GM19395 (cell line): ENCODE measurements around the gene SBF2.

Source experiments
- ATAC-seq: cut with Tn5 transposase; IDR thresholded peaks from one replicate; pipeline ENCODE4 v1.9.1; 2021; ENCODE audit warnings: mild to moderate bottlenecking, moderate library complexity; ENCODE audit not compliant: unreplicated experiment

SBF2 gene

GRCh38 chr11:9787981-9788521 is 506.0 kb downstream of the SBF2 start:
- no peak for ATAC-seq

GRCh38 chr11:9787260-9787659 is 506.8 kb downstream of the SBF2 start:
- no peak for ATAC-seq

- ATAC-seq = no peak
Measured at GRCh38 chr11:9784602-9785315, 509.3 kb downstream of the SBF2 start.

- ATAC-seq = no peak
Measured at GRCh38 chr11:9783986-9784385, 510.0 kb downstream of the SBF2 start.

- ATAC-seq = no peak
Measured at GRCh38 chr11:9780929-9781328, 513.1 kb downstream of the SBF2 start.

GRCh38 chr11:9777525-9777924 is 516.5 kb downstream of the SBF2 start:
- ATAC-seq = no peak

GRCh38 chr11:9777066-9777465 is 517.0 kb downstream of the SBF2 start:
- no peak for ATAC-seq

- ATAC-seq = no peak
Measured at GRCh38 chr11:9776203-9776602, 517.8 kb downstream of the SBF2 start.

- no peak for ATAC-seq
Measured at GRCh38 chr11:9775398-9775779, 518.6 kb downstream of the SBF2 start.

GRCh38 chr11:9774591-9775397 is 519.2 kb downstream of the SBF2 start:
- no peak for ATAC-seq

- no peak for ATAC-seq
Measured at GRCh38 chr11:9774109-9774508, 519.9 kb downstream of the SBF2 start.

GRCh38 chr11:9773524-9773923 is 520.5 kb downstream of the SBF2 start:
- no peak for ATAC-seq

GRCh38 chr11:9772218-9772617 is 521.8 kb downstream of the SBF2 start:
- ATAC-seq = no peak

GRCh38 chr11:9771071-9771511 is 522.9 kb downstream of the SBF2 start:
- ATAC-seq = no peak

- ATAC-seq = no peak
Measured at GRCh38 chr11:9769621-9770020, 524.4 kb downstream of the SBF2 start.

- ATAC-seq = peak; percentile 46
Measured at GRCh38 chr11:9765320-9766101, 528.5 kb downstream of the SBF2 start.

- ATAC-seq = no peak
Measured at GRCh38 chr11:9763301-9763700, 530.7 kb downstream of the SBF2 start.

- no peak for ATAC-seq
Measured at GRCh38 chr11:9762531-9762930, 531.5 kb downstream of the SBF2 start.

GRCh38 chr11:9761441-9761945 is 532.5 kb downstream of the SBF2 start:
- ATAC-seq = no peak

- ATAC-seq = no peak
Measured at GRCh38 chr11:9760193-9760575, 533.8 kb downstream of the SBF2 start.
